GM12865 (cell line): Measurements from ENCODE around the gene CAV1.
A peak's percentile ranks its signal among the peaks of the same experiment; 100 is the strongest.
"Not testable (repeated sequence)": the region's sequence is repeated elsewhere in the genome, so short reads cannot be mapped to it uniquely, and the experiment has no call there.

Experiments used
- DNase-seq: peaks from one replicate; pipeline ENCODE4 v3.0.0; 2010; ENCODE audit warnings: low read depth
- H3K4me3 ChIP-seq: 2 replicates; pipeline ENCODE4 v1.5.1; 2011; ENCODE audit warnings: mild to moderate bottlenecking, low read depth, low read length, control low read depth
- CTCF ChIP-seq: IDR thresholded peaks from 2 replicates; pipeline ENCODE4 v1.5.1; 2011; ENCODE audit warnings: low read length, control low read depth, low read depth, inconsistent platforms; ENCODE audit not compliant: insufficient read depth; ENCODE audit errors: missing control alignments

CAV1 gene, protein sequence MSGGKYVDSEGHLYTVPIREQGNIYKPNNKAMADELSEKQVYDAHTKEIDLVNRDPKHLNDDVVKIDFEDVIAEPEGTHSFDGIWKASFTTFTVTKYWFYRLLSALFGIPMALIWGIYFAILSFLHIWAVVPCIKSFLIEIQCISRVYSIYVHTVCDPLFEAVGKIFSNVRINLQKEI

GRCh38 chr7:116524609-116525297 lies at the start of gene CAV1:
Gene CAV1 (plus strand): TSS chr7:116525036. CDS start chr7:116525063, 27 bp downstream.
- no peak for TF ChIP-seq CTCF
- DNase-seq, result peak; percentile 53
- peak within 1 kb of the TSS; percentile 95 for H3K4me3 ChIP-seq

GRCh38 chr7:116477625-116478024 lies 47.2 kb upstream of the CAV1 start:
- no peak for DNase-seq
- TF ChIP-seq CTCF, result no peak
- H3K4me3 ChIP-seq, result no peak overlapping the region

- no peak overlapping the region for H3K4me3 ChIP-seq
- no peak for TF ChIP-seq CTCF
- DNase-seq, result no peak
These were observed 46.0 kb upstream of the CAV1 start for GRCh38 chr7:116478834-116479233.

DNA sequence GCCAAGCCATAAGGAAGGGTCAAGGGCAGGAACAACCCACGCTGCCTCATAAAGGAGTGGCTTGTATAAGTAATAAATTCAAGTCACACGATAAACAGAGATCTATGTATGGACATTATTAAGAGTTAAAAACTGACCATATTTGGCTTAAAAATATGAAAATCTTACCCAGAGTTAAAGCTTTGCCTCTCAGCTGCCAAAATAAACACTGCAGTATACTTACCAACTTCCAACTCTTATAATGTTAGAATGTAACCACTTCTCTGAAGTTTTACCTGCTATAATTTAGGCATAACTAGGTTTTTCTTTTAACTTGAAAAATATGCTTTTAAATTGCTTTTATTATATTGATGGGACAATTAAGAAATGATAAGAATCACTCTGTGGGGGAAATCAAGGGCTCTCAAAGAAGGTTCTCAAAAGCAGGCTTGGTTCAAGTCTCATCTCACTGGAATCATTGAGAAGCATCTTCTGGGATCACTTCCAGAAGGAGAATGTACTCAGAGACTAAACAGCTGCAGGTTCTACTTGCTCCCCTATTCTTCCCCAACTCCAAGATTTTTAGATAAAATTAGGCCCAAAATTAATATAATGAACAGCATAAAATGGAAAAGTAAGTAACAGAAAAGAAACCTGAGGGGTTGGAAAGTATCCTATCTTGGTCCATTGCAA lies 41.4 kb upstream of the CAV1 start:
- TF ChIP-seq CTCF, result no peak
- no peak overlapping the region for H3K4me3 ChIP-seq
- DNase-seq, result no peak

GRCh38 chr7:116484389-116484788 lies 40.4 kb upstream of the CAV1 start:
- not testable (repeated sequence) for H3K4me3 ChIP-seq, DNase-seq

GRCh38 chr7:116487907-116488521 lies 36.8 kb upstream of the CAV1 start:
- H3K4me3 ChIP-seq, result no peak overlapping the region
- DNase-seq, result no peak
- no peak for TF ChIP-seq CTCF

- no peak overlapping the region for H3K4me3 ChIP-seq
- DNase-seq, result no peak
- no peak for TF ChIP-seq CTCF
These were observed 34.5 kb upstream of the CAV1 start for GRCh38 chr7:116490351-116490750.
